PC-9 (cell line): ENCODE measurements around the gene AP2S1. TPM values are rescaled to one million over a fixed set of nuclear protein-coding genes. Genes with fewer than 3 reads are reported as not detected.
A peak's percentile ranks its signal among the peaks of the same experiment; 100 is the strongest.

Experiments used
- BruUV-seq: library from RNA; stranded (reverse); fragments of 400-500 nt; replicated peaks from 2 replicates; lab custom pipeline; 2021; lab: Mats Ljungman, UMichigan
- CTCF ChIA-PET: fragments of 300-600 bp; sonication (Branson Sonifier 250); formaldehyde crosslinking; loops from one replicate; lab custom pipeline; 2022; ENCODE audit warnings: antibody characterized with exemption; lab: Charles Lee
- POLR2A ChIA-PET: fragments of 300-600 bp; sonication (Branson Sonifier 250); formaldehyde crosslinking; loops from one replicate; lab custom pipeline; 2022; ENCODE audit warnings: antibody characterized with exemption; ENCODE audit not compliant: unreplicated experiment; lab: Charles Lee
- DNase-seq, 2 experiments: peaks; one replicate each; pipeline versions ENCODE4 v3.0.0 to v3.0.0-alpha.2; 2015 to 2022; ENCODE audit warnings: mixed read lengths in 1 of 2
- H2AFZ ChIP-seq: fragments of 200-600 bp; sonication (generic); 2 replicates; pipeline ENCODE4 v1.8.1; 2017; ENCODE audit warnings: antibody characterized with exemption
- H3F3A ChIP-seq: fragments of 200-600 bp; sonication (generic); 2 replicates; pipeline ENCODE4 v1.8.1; 2017; ENCODE audit warnings: antibody characterized with exemption, mild to moderate bottlenecking, low read depth; ENCODE audit not compliant: insufficient read depth
- H3K27ac ChIP-seq: fragments of 200-600 bp; sonication (generic); 2 replicates; pipeline ENCODE4 v1.6.1; 2016; ENCODE audit warnings: mixed run types
- H3K27me3 ChIP-seq: fragments of 200-600 bp; sonication (generic); 2 replicates; pipeline ENCODE4 v1.6.1; 2016; ENCODE audit warnings: low read depth, mixed run types; ENCODE audit not compliant: insufficient read depth
- H3K36me3 ChIP-seq: fragments of 200-600 bp; sonication (generic); 2 replicates; pipeline ENCODE4 v1.6.1; 2016; ENCODE audit warnings: low read depth, mixed run types
- H3K4me1 ChIP-seq: fragments of 200-600 bp; sonication (generic); replicated peaks from 2 replicates; pipeline ENCODE4 v1.6.1; 2016; ENCODE audit warnings: mixed run types; ENCODE audit not compliant: insufficient read depth
- H3K4me2 ChIP-seq: fragments of 200-600 bp; sonication (generic); 2 replicates; pipeline ENCODE4 v1.6.1; 2017; ENCODE audit warnings: mixed run types
- H3K4me3 ChIP-seq: fragments of 200-600 bp; sonication (generic); 2 replicates; pipeline ENCODE4 v1.6.1; 2016; ENCODE audit warnings: mixed run types
- H3K79me2 ChIP-seq: fragments of 200-600 bp; sonication (generic); 2 replicates; pipeline ENCODE4 v1.6.1; 2017; ENCODE audit warnings: low read depth, mixed run types
- H3K9me2 ChIP-seq: fragments of 200-600 bp; sonication (generic); 2 replicates; pipeline ENCODE4 v1.8.1; 2017; ENCODE audit warnings: mild to moderate bottlenecking; ENCODE audit not compliant: insufficient read depth
- H3K9me3 ChIP-seq: fragments of 200-600 bp; sonication (generic); 2 replicates; pipeline ENCODE4 v1.8.1; 2016; ENCODE audit warnings: low read depth; ENCODE audit not compliant: insufficient read depth
- H4K20me1 ChIP-seq: fragments of 200-600 bp; sonication (generic); 2 replicates; pipeline ENCODE4 v1.8.1; 2017; ENCODE audit not compliant: insufficient read depth
- EZH2 ChIP-seq: fragments of 200-600 bp; sonication (generic); IDR thresholded peaks from 2 replicates; pipeline ENCODE4 v1.8.0; 2017; ENCODE audit warnings: antibody characterized with exemption, low read depth
- intact Hi-C: fragments of 100-400 bp; cut with micrococcal nuclease; formaldehyde crosslinking; loops from one replicate; pipeline ENCODE4 v1.10.0; 2022; ENCODE audit not compliant: unreplicated experiment
- total RNA-seq: library from RNA; stranded (reverse); gene quantifications from 2 replicates; pipeline ENCODE4 v1.2.3, GENCODE V29; 2021
- TF ChIP-seq, protein P1 (sequence below): fragments of 200-600 bp; sonication (generic); conservative IDR thresholded peaks from 2 replicates; pipeline ENCODE4 v1.6.1; 2017; ENCODE audit warnings: mixed run types, antibody characterized with exemption, mild to moderate bottlenecking, moderate library complexity

AP2S1 gene
- total RNA-seq, 1 experiment from 2014 or later = 332 TPM

DNA sequence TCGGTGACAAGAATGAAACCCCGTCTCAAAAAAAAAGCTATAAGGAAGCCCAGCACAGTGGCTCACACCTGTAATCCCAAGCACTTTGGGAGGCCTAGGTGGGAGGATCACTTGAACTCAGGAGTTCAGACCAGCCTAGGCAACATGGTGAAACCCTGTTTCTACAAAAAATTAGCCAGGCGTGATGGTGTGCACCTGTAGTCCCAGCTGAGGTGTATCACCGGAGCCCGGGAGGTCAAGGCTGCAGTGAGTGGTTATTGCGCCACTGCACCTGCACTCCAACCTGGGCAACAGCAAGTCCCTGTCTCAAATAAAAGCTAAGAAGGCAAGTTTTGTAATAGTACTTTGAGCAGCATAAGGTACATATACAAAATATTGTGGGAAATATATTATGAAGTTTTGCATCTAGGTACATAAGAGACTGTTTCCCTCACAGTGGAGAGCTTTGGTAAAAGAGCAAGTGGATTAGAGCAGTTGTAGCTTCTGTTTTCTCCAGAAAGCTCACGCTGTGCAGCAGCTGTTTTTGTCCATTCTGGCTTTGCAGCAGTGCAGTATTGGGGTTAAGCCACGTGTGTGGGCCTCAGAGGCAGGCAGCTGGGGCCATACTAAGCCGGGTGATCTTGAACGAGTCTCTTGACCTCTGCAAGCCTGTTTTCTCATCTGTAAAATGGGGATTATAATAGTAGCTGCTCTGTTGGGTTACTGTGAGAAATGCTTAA lies 45.6 kb upstream of the AP2S1 start:
- ChIA-PET CTCF (no interaction called here), POLR2A (no interaction called here)
- TF ChIP-seq, protein P1, sequence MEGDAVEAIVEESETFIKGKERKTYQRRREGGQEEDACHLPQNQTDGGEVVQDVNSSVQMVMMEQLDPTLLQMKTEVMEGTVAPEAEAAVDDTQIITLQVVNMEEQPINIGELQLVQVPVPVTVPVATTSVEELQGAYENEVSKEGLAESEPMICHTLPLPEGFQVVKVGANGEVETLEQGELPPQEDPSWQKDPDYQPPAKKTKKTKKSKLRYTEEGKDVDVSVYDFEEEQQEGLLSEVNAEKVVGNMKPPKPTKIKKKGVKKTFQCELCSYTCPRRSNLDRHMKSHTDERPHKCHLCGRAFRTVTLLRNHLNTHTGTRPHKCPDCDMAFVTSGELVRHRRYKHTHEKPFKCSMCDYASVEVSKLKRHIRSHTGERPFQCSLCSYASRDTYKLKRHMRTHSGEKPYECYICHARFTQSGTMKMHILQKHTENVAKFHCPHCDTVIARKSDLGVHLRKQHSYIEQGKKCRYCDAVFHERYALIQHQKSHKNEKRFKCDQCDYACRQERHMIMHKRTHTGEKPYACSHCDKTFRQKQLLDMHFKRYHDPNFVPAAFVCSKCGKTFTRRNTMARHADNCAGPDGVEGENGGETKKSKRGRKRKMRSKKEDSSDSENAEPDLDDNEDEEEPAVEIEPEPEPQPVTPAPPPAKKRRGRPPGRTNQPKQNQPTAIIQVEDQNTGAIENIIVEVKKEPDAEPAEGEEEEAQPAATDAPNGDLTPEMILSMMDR = no peak
- no peak for TF ChIP-seq EZH2
- Histone ChIP-seq H3K27ac (no peak overlapping the region), H3K4me2 (no peak overlapping the region), H3K27me3 (no peaks in the 10 kb centered on the region), H3K36me3 (peaks cover 13% of the 10 kb centered on the region), H3K9me2 (no peaks in the 10 kb centered on the region), H3K4me1 (peaks cover 67% of the 10 kb centered on the region), H3F3A (peaks cover 56% of the 10 kb centered on the region), H4K20me1 (no peaks in the 10 kb centered on the region), H3K79me2 (peaks cover 100% of the 10 kb centered on the region), H2AFZ (no peak overlapping the region), H3K4me3 (no peak overlapping the region), H3K9me3 (no peaks in the 10 kb centered on the region)
- TSS peak; percentile 3 for BruUV-seq
- intact Hi-C loops = no loop called here
- DNase-seq = no peak

DNA sequence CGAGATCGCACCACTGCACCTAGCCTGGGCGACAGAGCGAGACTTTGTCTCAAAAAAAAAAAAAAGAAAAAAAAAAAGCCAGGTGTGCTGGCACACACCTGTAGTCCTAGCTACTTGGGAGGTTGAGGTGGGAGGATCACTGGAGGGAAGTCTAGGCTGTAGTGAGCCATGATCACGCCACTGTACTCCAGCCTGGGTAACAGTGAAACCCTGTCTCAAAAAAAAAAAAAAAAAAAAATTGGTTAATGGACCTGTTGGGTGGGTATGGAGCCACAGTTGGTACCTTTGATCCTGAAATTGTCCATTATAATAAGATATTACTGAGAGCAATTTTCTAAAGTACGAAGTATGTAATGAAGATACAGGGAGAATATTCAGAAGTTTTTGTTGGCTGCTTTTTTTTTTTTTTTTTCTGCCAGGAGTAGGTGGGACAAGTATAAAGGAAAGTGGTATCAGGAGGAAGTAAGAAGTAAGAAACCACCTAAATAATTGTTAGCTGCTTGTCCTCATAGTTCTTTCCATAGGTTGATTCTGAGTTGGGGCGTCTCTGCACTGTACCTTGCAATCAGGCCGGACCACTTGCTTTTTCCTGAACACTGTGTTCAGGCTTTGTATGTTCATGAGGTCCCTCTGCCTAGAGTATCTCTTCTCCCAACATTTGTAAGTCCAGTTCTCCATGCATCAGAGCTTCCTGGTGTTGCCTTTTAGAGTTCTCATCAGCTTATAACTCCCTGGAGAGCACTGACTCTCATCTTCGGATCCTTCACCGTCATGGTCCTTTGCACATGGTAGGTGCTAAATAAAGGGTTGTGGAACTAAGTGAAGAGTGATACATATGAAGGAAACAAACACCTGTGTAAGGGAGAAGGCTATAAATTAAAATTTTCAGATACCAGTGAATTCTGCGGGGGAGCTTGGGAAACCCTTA lies 41.9 kb upstream of the AP2S1 start:
- Histone ChIP-seq H3K9me2 (no peaks in the 10 kb centered on the region), H3K4me1 (peaks cover 59% of the 10 kb centered on the region), H4K20me1 (no peaks in the 10 kb centered on the region), H3F3A (peaks cover 50% of the 10 kb centered on the region), H3K4me2 (no peak overlapping the region), H3K4me3 (no peak overlapping the region), H3K27me3 (no peaks in the 10 kb centered on the region), H3K27ac (peak overlapping the region; percentile 79; the same call in 1 of the 2 replicates), H3K79me2 (peaks cover 94% of the 10 kb centered on the region), H2AFZ (no peak overlapping the region), H3K36me3 (peaks cover 6% of the 10 kb centered on the region; the same call in 1 of the 2 replicates), H3K9me3 (no peaks in the 10 kb centered on the region)
- DNase-seq = no peak
- TF ChIP-seq, protein P1 = no peak
- TF ChIP-seq EZH2 = no peak
- no TSS peak for BruUV-seq
- CTCF ChIA-PET = interaction anchor here (0.8 kb wide), 1 partner anchor 166 kb away, joined by 7 read pairs; no protein-coding TSS in a partner anchor
- intact Hi-C loops = no loop called here
- POLR2A ChIA-PET = interaction anchor here (0.7 kb wide), 1 partner anchor 89 kb away, joined by 6 read pairs; no protein-coding TSS in a partner anchor
